HS-27A (cell line): ENCODE measurements around the gene EXOC5.
A peak's percentile ranks its signal among the peaks of the same experiment; 100 is the strongest.

ENCODE experiments used
- DNase-seq: peaks from one replicate; pipeline ENCODE4 v3.0.0-alpha.2; 2012; ENCODE audit warnings: low read depth, missing footprints

Gene EXOC5, protein sequence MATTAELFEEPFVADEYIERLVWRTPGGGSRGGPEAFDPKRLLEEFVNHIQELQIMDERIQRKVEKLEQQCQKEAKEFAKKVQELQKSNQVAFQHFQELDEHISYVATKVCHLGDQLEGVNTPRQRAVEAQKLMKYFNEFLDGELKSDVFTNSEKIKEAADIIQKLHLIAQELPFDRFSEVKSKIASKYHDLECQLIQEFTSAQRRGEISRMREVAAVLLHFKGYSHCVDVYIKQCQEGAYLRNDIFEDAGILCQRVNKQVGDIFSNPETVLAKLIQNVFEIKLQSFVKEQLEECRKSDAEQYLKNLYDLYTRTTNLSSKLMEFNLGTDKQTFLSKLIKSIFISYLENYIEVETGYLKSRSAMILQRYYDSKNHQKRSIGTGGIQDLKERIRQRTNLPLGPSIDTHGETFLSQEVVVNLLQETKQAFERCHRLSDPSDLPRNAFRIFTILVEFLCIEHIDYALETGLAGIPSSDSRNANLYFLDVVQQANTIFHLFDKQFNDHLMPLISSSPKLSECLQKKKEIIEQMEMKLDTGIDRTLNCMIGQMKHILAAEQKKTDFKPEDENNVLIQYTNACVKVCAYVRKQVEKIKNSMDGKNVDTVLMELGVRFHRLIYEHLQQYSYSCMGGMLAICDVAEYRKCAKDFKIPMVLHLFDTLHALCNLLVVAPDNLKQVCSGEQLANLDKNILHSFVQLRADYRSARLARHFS

DNA sequence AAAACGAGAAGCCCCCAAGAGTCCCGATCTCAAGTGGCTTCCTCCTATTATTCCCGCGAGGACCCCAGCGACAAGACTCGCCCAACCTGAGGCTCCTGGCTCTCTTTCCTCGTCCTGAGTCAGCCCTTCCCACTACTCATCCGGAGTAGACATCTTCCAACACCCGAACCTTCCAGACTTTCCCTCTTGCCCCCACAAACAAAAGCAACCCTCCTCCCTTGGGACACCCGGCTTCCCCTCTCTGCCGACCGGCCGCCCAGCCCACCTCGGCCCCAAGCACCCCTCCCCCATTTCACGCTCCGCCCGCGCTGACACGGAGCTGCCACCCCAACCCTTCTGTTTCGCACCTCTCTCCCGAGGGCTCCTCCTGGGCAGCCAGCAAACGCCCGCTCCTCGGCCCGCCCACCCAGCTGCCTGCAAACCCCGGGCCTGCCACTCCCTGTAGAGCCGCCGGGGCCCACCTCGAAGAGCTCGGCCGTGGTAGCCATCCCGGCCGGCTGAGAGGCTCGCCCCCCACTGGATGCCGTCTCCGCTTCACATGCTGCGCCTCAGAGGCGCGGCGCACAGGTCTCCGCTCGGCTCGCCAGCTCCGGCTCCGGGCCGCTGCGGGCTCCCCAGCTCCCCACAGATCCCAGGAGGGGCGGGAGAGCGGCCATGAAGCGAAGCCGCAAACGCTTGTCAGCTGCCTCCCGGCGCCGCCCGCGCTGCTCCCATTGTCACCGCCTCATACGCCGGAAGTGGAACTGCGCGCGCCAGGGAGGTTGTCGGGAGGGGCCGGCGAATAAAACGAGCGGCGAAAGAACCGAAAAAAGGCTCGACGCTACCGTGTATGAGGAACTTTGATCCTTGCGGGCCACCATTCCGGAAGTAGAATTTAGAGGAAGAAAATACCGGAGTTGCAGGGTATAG, at the start of gene EXOC5, which contains the start of gene AP5M1:
Gene EXOC5 (minus strand): TSS at position 745 of the 909 bp plus-strand sequence. CDS start 257 bp downstream, at position 488.
Gene AP5M1 (plus strand): TSS at position 811 of the 909 bp plus-strand sequence. CDS start 344 bp downstream, outside the sequence.
- DNase-seq: peak; percentile 80

DNA sequence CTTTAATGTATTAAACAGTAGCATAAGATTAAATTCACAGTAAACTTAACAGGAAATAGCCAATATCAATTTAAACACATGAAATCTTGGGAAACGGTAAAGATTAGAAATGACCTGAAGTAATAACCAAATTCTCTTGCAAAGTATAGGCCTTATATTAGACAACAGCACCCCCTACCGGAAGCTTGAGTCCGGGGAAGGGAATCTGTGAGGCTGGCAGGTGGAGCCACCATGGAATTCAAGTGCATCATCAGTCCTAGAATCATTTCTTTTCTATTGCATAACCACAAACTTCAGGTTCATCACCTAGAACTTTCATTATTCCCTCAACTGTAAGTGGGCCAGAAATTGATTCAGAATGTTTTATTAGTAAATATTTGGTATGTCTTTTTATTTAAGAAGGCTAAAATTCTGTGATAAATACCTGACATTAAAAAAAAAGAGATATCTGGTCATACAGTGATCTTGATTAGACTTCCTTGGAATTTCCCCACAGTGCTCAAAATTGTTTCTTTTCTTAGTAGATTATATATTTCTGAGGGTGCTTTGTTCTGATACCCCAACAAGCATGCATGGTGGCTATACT, 48.6 kb upstream of the EXOC5 start:
- peak; percentile 45 for DNase-seq

DNA sequence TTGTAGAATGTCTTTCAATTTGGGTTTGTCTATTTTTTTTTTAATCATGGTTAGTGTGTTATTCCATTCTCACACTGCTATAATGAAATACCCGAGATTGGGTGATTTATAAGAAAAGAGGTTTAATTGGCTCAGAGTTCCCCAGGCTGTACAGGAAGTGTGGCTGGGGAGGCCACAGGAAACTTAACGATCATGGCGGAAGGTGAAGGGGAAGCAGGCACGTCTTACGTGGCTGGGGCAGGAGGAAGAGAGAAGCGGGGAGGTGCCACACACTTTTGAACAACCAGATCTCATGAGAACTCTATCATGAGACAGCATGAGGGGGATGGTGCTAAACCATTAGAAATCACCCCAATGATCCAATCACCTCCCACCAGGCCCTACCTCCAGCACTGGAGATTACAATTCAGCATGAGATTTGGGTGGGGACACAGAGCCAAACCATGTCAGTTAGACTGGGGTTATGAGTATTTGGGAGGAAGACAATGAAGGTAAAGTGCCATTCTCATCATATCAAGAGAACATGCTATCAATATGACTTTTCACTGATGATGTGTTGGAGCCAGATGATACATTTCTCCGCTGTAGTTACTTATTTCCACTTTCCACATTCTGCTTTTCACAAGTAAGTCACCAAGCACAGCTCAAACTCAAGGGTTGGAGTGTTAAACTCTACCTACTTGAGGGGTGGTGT, 45.8 kb upstream of the EXOC5 start:
- DNase-seq: no peak

DNA sequence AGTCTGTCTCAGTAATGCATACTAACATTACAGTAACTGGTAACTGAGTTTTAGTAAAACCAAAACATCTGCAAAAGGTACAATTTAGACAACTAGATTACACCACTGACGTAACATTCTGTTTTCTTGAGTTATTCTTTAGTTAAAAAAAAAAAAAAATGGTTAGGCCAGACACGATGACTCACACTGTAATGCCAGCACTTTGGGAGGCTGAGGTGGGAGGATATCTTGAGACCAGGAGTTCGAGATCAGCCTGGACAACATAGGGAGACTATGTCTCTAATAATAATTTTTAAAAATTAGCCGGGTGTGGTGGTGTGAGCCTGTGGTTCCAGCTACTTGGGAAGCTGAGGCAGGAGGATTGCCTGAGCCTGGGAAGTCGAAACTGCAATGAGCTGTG, 34.2 kb upstream of the EXOC5 start:
- no peak for DNase-seq

DNA sequence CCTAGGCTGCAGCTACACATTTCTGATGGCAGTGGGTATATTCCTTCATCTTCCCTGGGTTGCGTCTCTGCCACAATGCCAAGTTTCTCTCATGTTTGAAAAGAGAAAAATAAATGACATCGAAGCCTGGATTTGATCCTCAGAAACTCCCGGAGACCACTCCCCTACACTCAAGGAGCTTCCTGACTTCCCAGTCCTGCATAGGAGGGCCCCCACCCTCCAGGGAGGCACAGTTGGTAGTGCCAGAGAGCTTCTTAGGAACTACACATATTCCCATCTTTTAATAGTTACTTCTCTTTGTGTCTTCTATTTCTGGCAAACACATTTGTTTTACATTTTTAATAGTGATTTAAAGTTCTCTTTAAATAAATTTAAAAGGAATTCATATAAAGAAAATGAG, 30.8 kb upstream of the EXOC5 start:
- no peak for DNase-seq

DNA sequence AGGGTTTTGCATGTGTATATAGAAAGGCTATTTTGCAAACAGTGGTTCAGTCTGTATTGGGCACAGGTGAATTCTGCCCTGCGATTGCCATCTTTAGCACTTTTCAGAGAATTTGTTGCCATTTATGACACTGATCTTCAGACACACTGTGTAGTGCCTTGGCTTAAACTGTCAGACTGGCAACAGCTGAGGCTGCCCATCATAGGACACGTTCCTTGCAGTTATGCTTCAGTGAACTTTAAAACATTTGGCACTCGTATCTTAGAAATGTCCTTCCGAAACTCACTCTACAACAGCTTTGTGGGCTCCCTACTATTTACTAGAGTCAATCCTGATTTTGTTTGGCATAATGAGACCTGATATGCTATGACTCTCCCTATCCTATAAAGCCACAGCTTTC, 29.1 kb upstream of the EXOC5 start:
- DNase-seq: no peak

DNA sequence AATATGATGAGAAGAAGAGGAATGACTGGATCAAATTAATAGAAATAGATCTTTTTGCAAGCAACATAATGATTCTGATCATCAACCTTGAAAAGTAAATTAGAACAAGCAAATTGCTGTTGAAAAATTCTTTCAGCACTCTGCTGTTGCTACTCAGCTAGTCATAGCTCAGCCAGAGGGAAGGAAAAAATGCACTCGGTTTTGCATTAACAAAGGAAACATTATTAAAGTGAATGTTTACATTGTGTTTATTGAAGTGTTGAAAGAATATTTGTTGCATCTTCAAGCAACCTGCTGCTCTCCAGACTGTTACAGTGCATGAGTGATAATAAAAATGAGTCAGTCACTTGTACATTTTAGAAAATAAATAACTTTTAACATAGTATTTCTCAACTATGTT, 26.5 kb upstream of the EXOC5 start:
- no peak for DNase-seq

DNA sequence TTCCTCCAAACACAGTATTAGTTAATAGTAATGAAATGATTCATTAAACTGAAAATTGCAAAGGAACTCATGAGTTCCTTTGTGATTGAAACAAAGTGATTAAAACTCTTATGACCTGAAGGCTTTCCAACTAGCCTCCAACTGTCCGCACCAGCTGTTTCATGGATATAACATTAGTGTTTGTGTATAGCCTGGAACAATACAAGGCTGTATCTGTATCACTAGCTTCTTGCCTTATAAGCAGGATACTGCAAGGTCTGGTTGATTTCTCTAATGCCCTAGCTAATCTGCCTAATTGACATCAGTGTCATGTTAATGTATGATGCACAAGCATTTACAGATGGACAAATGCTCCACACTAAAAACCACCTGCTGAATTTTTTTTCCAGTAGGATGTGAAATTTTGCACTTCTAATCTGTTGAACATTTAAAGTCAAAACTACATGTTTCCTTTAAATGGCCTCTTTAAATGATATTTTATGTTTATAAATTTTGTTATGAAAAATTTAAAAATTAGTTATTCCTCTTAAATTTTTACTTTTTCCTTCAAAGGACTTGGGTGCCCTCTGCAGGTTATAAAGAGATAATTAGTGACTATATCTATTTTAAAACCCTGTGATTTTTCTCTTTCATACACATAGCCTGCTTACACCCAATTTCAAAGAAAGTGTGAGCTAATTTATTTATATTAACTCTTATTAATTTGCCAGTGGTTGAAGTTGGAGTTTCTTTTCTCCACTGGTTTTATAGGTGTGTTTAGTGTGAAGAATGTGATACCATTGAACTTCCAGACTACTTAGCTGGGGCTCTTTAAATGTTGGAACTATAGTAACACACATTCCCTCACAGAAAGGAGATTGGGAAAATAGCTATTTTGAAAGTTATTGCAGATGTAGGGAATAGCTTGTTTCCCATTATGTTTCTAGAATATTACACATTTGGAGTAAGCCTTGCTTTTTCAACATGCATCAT, 25.4 kb upstream of the EXOC5 start:
- DNase-seq: no peak

DNA sequence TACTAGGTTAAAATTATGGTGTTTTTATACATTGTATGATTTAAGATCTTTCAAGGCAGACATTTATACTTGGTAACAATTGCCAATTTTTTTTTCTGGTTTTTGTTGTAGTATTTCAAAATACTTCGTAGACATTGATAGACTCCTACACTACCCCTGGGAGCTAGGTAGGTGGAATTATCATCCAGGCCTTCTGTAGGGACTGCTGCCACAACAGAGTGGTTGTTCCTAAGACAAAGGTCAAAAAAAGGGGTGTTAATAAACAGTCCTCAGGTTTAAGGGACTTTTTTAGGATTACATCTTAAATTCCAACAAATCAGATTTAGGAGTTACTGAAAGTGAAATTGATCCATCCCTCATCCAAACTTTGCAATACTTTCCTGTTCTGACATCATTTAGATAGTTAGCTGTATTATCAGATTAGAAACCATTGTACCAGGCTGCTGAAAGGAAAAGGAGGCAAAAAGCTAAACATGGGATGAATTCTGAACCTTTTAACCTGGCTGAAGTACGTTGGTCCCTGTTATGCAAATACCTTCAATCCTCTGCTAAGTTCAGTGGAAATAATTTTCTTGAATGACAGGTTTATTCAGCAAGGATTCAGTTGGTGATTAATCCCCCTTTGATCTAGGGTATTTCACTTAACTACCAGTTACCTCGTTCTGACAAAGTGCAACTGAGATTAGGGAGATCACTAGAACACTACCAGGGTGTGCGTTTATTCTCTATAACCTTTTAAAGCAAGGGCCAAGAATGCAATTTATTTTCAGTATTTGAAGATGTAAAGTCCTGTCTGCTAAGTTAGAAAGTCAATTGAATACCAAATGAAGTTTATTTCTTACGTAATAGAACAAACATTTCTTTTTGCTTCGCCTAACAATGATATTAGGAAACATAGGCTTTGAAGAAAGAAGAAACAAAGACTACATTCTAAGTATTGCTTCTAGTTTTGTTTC, 23.3 kb upstream of the EXOC5 start:
- DNase-seq: no peak

DNA sequence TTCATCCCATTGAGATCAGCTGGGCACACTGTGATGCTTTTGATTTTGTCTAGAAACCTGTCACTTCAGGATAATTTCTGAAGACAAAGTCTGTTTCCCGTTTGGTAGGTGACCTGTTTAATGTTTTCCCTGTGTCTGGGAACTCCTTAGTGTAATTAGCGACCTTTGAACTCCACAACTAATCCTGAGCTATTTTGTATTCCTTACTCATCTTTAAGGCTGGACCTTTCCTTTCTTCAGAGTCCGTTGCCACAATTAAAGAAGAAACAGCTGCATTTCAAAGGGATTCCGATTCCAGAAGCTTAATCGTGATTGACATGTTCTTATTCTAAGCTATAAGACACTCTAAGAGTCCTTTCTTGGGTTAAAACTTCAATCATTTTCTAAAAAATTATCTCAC, 22.0 kb upstream of the EXOC5 start:
- DNase-seq: no peak

DNA sequence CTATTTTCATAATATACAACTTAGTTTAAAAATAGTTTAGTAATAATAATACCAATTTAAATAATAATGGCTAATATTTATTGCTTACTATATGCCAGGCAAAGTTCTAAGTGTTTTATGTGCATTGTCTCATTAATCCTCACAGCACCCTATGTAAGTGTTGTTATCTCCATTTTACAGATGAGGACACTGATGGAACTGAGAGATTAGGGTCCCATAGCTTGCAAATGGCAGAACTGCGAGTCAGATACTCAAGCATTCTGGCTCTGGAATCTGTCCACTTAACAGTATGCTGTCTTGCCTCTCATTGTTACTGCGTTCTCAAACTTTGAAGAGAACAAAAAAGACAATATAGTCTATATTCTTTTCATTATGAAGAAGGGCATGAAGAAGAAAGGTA, 19.0 kb upstream of the EXOC5 start:
- DNase-seq: no peak

DNA sequence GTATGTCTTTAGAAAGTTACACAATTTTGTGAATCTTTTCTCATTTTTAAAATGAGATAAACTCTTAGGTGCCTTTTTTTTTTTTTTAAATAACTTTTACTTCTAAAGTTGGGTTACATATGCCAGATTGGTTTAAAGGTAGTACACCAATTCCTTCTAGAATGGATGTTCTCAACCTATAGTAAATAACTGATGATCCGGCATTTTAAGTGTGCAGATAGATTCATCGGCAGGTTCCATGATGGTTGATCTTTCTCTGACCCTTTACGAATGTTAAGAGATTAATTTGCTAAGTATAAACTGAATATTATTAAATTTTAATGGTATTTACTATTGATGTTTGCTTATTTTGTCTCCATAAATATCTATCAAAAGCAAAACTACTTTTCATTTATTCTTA, 8.4 kb upstream of the EXOC5 start:
- DNase-seq: no peak

DNA sequence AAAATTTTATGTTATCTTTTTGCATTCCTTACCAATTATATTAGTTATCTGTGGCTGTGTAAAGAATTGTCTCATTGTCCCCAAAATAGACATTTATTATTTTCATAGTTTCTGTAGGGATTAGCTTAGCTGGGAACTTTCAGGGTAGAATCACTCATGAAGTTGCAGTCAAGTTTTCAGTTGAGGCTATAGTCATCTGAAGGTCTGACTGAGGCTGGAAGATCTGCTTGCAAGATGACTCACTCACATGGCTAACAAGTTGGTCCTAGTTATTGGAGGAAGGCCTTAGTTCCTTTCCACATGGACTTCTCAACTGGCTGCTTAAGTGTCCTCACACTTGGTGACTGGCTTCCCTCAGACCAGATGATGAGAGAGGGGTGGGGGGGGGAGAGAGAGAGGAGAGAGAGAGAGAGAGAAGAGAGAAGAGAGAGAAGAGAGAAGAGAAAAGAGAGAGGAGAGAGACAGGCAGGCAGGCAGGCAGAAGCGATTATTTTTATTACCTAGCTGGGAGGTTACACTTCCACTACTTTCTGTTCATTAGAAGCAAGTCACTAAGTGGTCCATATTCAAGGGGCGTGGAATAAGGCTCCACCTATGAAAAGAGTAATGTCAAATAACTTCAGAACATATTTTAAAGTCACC, 6.4 kb upstream of the EXOC5 start:
- no peak for DNase-seq

DNA sequence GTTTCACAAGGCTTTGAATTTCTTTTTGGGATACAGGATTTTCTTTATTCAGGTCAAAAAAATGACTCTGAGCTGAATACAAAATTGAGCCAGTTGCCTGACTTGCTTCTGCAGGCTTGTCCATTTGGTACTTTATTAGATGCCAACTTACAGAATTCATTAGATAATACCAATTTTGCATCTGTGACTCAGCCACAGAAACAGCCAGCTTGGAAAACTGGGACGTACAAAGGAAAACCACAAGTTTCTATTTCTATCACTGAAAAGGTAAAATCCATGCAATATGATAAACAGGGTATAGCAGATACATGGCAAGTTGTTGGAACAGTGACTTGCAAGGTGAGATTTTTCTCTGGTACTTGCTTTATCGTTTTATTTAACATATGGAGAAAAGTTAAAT, 5.8 kb upstream of the EXOC5 start:
- DNase-seq: no peak

DNA sequence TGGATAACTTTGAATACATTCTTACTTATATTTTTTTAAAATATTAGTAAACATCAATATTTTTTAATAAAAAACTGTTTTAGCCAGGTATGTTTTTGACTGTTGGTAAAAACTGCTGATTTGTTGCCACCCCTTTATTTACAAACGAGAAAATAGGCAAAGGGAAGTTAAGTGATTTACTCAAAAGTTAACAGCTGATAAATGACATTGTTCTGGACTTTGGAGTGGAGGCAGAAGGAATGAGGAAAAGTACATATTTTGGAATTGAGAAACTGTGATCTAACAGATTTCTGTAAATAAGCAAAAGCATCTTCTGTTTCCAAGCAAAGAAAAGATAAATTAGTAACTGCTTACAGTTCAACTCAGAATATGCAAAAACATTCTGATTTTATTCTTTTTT, 4.5 kb upstream of the EXOC5 start:
- DNase-seq: no peak

DNA sequence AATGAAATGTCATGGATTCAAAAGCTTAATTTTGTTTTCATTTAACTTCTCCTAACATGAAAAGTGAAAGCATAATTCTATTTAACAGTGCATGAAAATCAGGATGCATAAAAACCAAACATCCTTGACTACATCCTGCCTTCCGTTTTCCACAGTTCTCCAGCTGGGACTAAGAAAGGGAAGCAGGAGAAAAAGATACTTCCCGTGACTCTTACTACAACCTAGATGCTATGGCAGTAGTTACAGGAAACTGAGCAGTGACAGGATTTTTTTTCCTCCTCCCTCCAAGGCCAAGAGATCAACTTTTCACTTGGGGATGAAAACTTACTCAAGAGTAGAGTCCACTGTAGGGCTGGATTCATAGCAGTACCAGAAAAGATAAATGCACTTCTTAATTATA, 2.6 kb downstream of the EXOC5 start:
- DNase-seq: no peak

DNA sequence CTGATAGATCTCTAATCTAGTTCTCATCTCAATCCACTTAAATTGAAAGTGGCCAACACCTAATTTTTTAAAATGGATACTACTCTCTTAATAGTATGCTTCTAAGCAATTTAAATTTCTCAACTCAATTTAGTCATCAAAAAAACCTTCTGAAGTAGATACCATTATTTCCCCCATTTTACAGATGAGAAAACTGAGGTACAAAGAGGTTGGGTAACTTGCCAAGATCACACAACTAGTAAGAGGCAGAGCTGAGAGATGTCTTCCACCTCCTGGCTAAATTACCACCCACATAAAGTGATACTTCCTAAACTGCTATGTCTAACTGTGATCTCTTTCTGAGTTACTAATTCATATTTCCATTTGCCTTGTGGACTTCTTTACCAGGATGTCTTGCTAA, 6.6 kb downstream of the EXOC5 start:
- no peak for DNase-seq

DNA sequence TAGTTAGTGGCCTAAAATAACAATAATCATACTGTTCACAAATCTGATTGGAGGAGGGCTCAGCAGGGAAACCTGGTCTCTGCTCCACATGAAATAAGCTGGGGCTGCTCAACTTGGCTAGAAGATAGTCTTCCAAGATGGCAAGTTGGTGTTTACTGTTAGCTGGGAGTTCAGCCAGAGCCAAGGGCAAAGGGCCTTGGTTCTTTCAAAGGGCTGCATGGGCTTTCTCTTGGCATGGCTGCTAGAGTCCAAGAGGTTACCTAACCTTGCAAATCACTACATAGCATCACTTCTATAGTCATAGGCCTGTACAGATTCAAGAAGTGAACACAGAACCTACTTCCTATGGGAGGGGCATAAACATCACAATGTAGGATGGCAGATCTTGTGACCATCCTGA, 7.1 kb downstream of the EXOC5 start:
- DNase-seq: no peak

DNA sequence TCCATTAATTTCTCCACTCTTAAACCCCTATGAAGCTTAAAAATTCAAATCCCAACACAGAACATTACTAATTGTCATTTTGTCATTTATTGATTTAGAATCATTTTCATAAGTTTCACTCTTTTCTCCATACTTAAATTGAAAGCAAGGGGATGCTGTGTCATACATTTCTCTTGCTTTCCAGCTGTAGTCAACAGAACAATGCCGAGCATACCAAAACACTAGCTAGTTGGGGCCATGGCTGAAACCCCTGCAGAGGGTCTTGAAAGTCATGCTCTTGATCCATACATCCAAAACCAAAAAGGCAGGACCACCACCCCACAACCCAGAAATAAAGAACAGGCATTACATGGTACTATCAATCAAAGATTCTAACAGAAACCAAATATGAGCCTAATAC, 9.0 kb downstream of the EXOC5 start:
- no peak for DNase-seq
